Measurements from ENCODE around the gene MAB21L1.
A peak's percentile ranks its signal among the peaks of the same experiment; 100 is the strongest.

The MAB21L1 gene

DNA sequence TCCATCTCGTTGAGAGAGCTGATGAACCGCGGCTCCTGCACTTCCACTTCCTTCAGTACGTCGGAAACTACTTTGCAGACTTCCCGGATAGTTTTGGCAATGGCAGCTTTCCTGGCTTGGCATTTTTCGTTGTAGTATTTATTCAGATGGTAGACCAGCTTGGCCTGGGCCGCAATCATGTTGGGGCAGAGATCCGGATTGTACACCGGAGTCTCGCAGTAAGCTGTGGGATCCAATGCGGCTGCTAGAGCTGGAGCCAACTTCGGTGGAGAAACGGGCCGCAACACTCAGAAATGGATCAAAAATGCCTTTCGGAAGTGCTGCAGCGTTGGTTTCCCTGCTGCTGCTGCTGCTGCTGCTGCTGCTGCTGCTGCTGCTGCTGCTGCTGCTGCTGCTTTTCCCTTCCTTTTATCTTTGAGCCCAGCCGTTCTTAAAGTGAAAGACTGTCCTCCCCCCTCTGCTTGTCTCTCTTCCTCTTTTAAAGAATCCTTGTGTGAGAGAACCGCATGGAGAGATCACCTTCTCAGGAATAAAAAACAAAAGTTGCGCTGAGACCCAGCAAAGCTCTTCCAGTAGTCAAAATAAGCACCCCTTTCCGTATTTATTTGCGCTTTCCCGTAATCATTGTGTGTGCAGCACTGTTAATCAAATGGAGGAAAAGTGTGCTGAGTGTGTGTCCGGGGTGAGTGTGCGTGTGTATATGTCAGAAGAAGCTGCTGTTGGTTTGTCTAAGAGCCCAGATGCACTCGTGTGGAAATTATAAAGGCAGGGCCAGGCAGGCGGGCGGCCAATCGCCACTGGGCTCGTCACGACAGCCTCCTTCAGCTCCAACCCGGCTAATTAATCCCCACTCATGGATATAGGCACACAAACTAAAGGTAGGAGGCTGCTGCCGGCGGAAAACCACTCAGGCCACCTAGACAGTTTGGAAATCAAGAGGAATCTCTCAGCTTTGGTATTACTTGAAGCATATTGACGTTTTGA is at the start of gene MAB21L1:
TSS of gene MAB21L1 (minus strand) at position 730 of the 984 bp plus-strand sequence. CDS start at position 179, 551 bp downstream.
- DNase-seq (ENCODE audit: low spot score), result peak; percentile 98

DNA sequence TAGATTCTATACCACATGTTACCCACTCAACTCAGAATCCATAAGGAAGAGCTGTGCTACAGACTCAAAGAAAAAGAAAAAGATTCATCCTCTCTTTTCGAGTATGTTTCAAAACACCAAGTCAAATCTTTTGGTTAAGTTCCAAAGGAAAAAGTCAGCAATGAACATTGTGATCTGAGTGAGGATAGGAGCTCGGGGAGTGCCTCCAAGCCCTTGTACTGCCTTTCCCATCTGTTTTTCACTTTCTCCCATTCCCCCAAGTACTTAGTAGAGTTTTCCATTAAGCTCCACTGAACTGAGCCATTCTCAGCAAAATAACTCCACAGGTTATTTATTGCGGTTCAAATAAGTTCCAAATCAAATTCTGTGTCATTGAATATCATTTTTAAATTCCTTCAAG is 47.7 kb upstream of the MAB21L1 start:
- DNase-seq (ENCODE audit: low spot score), result no peak

DNA sequence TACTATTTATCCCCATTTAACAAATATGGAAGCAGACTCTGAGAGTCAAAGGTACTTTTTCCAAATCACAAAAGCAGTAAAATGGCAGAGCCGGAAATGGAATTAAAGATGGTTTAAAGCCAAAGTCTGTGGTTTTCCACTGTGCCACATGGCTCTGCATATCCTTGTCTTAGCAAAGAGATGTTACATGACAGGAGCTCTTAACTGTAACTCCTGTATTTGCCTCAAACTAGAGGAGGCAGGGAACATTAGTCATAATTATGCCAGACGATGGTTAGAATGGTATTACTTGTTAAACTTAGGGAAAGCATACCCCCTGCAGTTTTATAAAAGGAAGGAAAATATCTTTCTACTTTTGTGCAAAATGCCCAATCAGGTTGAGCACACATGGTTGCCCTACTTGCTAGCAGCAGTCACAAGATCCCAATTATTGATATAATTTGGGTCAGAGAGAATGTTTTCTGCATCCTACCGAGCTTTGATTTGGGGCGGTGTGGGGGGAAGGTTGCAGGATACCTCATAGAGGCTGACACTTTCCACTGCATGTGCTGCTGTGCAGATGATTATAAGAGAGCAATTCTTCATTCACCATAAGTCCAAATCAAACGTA is 42.0 kb upstream of the MAB21L1 start:
- no peak for DNase-seq (ENCODE audit: low spot score)

DNA sequence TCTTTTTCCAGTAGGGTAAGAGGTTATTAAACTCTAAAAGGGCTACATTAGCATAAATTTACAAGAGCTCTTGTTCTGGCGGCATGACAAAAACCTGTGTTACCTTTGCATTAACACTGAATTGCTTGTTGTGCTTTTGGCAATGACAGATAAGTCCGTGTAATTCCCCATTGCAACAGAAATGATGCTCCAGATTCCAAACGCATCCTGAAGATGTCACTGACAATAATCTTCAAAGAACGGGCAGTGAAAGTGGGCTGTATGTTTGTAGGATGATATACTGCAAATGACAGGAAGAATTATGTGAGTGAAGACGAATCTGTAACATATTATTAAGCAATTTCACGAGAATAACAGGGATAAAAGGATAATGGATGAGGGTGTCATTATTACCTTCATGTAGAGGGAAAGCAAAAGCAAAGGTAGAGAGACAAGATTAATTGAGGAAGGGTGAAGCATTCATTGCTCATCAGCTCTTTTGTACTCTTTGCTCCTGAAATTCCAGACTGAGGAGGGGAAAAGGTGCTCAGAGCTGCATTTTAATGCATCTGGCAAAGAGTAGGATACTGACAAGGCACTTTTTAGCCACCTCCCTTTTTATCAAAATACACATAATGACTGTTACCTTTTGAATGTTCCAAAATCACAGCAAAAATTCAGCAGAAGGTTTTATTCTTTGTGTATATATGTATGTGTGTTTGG is 38.5 kb upstream of the MAB21L1 start:
- peak; percentile 78 for DNase-seq (ENCODE audit: low spot score)

DNA sequence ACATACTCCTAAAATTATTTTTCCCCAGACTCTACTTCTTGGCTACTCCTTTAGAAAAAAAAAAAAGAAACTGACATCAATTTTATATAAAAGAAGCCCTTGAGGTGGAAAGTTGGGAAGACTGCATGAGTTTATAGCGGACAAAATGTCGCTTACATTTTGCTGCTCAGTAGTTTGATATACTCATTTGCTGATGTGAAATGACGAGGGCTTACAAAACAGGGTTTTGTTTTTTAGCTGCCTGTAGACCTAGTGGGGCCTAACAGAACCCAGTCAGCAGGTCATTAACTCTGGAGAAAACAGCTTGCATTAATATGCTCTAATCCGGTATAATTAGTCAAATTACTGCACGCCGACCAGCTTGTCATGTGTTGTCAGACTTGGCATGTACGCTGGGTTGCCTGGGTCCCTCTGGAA is 37.6 kb upstream of the MAB21L1 start:
- peak; percentile 66 for DNase-seq (ENCODE audit: low spot score)

DNA sequence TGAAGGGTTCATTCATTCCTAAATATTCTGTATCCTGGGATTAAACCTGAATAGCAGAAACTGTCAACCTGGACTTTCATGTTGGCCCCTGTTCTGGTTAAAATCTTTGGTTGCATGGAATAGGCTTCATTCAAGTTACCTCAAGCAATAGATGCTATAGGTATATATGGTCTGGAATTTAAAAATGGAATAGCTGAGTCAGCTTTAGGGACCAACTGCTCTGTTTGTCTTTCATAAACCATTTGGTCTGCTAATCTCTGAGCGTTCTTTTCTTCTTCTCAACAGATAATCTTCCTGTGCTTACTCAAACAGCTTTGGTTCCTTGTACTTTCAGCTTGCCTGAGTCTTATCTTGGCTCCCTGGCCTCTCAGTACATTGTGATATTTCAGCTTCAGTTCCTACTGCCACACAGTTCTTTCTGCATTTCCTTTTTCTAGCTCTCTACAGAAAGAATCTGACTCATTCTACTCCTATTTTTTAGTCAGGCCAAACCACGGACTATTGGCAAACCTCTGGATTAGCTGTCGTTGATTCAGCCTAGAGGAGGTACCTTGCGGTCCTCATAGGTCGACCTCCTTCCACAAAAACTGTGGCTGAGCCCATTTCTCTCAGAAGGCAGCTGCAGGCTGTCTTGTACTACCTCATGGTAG is 35.9 kb upstream of the MAB21L1 start:
- DNase-seq (ENCODE audit: low spot score), result peak; percentile 38

DNA sequence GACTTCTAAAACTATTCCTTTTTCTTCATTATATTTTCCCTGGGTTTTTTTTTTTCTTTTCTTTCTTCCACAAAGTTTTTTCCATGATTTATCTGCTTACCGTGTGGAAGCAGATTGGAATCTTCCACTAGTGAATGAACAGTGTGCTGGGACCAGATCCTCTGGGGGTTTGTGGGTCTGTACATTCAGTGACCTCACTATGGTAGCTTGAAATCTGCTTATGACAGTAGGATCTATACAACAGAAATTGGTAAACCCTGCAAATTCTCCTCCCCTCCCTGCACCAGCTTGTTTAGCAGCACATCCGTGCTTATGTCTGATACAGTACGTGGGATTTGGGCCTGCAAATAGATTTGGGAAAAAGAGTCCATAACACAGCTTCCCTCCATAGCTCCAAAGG is 26.0 kb upstream of the MAB21L1 start:
- DNase-seq (ENCODE audit: low spot score), result peak; percentile 58

DNA sequence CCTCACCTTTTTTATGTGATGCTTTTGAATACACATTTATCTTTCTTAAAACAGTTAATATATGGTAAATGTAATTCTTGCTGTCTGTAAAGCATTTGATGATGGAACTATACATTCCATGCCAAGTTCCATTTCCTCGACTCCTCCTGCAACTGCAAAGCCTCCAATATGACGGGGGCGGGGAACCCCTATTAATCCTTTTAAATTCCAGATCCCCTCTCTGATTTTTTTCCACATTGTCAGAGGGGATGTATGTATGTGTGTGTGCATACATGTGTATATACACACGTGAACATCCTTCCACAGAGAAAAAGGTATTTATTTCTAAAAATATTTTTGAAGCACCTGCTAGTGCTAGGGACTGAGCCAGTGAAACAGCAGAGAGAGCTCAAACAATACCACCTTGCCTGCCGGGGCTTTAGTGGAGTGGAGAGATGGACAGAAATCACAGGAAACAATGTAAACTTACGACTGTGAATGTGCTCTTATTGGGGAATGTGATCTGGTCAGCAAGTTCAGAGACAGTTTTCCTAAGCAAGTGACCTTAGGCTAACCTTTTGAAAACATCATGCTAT is 25.3 kb upstream of the MAB21L1 start:
- DNase-seq (ENCODE audit: low spot score), result peak; percentile 73

DNA sequence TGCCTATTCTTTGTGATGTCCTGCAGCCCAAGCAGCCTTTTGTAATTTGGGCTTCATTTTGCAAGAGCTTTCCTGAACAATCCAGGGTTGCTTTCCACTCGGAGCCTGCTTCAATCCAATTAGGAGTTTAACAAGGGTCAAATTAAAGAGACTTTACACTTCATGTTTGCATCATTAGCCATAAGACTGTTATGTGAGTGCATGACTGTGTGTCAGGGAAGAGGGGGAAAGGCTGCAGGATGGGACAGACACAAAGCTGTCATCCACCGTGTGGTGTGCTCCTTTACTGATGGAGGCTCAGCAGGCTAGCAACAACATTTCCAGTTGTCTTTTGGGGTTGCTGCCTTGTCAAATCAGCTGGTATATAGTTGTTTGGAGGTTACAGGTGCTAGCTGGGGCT is 23.7 kb upstream of the MAB21L1 start:
- peak; percentile 67 for DNase-seq (ENCODE audit: low spot score)

DNA sequence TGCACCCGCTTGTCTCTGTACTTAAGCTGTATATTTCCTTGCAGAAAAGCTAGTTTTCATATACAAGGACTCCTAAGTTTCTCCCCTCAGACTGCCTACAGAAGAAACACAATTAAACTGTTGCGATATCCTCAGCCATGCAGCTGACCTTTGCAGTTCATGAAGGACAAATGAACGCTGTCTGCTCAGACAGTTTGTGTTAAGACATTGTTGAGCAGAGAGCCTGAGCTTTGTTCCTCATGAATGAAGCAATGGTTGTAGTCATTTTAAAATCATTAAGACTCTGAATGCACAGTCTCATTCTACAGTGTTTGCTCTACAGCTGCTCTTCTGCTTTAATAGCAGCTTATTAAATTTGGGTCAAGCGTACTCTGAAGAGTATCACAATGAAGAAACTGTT is 23.2 kb upstream of the MAB21L1 start:
- DNase-seq (ENCODE audit: low spot score), result no peak

DNA sequence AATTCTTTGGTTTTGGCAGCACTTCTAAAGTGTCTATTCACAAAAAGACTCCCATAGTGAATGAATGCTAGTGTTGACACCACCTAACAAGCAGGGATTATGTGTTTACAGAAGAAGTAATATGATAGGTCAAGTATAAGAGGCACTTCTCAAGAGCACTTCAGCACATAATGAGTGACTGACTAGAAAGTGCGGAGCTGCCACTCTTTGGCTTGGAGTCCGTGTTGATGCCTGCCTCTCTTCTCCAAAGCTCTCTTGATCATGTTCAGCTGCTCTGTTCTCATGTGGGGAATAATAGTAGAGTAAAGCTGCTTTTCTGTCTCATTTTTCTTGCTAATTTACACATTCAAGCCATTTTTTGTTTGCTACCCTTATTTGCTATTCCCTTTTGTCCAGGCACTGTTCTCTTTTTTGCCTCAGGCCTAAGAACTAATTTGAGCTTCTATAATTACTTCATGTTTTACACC is 22.7 kb upstream of the MAB21L1 start:
- DNase-seq (ENCODE audit: low spot score), result peak; percentile 82

DNA sequence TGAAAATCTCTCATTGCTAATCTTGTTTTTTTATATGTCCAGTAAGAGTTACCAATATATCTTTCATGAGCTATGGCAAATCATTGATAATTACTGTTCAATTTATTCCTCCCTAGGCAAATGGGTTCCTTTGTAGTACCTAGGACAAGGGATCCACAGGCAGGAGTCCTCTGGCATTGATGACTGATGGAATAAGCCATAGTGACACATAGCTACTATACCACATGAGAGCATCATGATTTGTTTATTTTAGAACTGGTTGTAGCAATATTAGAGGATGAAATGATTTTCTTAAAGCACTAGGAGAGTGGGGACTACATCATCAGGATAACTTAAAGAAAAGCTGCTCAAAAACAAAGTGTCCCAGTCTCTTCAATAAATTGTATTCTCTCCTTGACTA is 21.7 kb upstream of the MAB21L1 start:
- no peak for DNase-seq (ENCODE audit: low spot score)

DNA sequence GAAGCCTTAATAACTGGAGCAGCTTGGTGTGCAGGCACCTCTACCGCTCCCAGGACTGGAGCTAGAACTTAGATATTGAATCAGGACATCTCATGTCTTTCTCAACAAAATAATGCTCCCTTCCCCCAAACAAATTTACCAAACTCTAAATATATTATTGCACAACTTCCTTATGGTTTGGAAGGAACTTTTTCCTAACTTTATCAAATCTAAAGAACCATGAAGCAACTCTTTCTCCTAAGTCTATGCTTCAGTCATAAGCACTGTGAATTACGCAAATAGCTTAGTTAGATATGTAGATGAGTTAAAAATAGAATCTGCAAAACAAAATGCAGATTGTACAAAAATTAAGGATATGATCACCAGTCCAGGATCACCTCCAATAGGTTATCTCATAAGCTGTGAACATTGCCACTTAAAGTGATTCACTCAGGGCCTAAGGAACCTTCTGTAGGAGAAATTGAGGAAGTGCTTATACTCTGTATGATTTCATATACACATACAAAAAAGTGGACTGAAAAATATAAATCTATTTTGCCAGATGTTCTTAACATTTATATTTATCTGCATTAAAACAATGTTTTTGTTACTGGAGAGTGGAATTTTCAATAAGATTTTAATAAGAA is 20.4 kb upstream of the MAB21L1 start:
- no peak for DNase-seq (ENCODE audit: low spot score)

DNA sequence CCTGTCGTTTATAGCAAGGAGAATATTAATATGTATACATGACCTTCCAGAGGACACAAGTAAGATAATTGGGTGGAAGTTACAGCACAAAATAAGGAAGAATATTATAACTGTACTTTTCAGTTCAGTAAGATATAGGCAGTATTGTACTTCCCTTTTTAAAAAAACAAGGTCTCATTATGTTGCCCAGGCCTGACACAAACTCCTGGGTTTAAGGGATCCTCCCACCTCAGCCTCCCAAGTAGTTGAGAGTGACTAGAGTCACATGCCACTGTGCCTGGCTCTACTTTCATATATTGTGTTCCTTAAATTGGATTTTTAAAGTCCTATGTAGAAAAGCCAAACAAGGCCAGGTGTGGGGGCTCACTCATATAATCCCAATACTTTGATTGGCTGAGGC is 19.5 kb upstream of the MAB21L1 start:
- no peak for DNase-seq (ENCODE audit: low spot score)

DNA sequence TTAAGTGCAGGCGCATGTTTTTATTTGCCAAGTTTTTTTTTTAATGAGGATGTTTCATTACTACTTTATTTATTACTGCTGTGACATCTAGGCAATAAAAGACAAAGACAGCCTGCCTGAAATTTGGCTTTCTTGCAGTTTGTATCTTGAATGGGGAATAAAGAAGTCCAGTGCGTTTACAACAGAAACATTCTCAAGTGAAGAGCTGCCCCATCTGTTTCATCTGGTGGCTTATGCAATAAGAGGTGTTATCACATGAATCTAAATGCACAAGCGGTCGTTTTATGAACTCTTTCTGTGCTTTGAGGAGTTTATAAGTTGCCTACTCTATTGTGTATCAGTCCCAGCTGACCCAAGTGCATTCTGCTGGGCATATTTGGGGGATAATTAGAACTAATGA is 12.6 kb upstream of the MAB21L1 start:
- DNase-seq (ENCODE audit: low spot score), result no peak

DNA sequence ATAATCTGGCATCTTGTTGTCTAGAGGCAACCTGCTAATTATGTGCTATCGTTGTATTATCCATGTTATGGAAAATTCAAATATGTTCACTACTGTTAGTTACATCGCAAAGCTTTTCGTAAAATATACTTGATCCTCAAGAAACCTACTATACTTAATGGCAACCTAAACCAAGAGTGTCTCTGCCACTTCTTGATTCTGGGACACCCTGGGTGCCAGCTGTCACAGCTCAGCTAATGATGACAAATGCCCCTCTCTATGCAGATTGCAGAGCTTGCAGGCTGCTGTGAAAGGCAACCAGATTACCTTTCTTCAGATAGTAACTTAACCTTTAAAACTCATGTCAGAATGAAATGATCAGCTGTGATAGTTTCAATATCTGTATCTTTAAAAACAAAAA is 8.9 kb upstream of the MAB21L1 start:
- DNase-seq (ENCODE audit: low spot score), result peak; percentile 85

DNA sequence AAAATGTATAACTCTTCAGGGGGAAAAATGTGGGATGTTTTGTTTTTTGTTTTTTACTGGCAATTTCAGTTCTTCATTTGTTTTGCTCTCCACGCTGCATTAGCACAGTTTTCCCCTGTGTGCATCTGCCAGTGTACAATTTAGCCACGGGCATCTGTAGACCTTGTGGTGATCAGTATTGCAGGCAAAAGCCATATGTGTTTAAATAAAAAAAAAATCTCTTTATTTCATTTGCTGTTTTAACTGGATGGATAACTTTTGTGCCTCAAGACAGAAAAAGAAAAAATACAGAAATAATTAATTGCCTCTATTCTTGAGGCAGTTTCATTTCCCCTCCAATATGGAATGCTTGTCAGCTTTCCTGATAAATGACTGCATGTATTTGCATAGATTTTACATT is 7.9 kb upstream of the MAB21L1 start:
- peak; percentile 61 for DNase-seq (ENCODE audit: low spot score)

DNA sequence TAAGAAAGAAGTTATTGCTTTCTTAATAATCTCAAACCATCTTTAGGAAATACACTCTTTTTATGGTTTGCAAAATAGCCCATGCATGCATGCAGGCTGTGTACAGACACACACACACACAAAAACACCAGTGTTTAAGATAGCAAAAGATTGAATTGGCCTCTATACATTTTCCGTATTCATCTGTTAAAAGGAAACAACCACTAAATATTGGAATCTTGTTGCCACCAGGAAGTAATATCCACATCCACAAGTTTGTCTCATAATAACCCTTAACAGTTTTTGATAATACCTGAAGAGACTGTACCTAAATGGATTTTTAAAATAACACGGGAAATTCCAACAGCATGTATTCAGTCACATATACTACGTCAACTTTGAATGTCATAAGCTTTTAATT is 7.3 kb upstream of the MAB21L1 start:
- peak; percentile 44 for DNase-seq (ENCODE audit: low spot score)

DNA sequence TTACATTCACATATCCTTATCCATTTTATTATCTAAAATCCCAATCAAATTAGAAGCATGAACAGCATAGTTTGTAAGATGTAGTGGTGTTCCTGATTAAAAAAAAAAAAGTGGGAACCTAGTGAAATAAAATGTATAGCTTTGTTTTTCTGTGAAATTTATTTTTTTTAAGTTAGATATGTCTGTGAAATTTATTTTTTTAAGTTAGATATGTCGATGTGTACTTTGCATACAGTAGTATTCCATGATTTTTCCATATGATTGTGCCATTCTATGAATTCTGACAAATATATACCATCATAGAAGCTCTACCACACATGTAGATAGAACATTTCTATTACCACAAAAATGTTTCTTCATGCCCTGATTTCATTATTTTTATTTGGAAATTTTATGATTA is 6.0 kb upstream of the MAB21L1 start:
- no peak for DNase-seq (ENCODE audit: low spot score)

DNA sequence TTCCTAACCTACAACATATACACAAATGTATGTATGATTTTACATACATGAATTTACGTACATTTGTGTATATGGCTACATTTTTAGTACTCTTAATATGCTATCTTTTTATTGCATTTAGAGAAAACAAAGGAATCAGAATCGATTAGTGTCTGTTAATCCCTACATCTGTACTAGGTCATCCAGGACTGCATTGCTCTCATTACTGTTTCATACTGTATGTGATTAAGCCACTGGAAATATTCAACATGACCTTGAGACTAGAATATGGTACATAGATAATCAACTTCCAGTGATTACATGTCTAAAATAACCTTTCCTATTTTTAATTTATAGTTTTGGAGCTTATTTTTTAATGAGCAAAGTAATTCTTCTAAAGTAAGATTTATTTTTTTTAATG is 5.3 kb upstream of the MAB21L1 start:
- DNase-seq (ENCODE audit: low spot score), result peak; percentile 47

DNA sequence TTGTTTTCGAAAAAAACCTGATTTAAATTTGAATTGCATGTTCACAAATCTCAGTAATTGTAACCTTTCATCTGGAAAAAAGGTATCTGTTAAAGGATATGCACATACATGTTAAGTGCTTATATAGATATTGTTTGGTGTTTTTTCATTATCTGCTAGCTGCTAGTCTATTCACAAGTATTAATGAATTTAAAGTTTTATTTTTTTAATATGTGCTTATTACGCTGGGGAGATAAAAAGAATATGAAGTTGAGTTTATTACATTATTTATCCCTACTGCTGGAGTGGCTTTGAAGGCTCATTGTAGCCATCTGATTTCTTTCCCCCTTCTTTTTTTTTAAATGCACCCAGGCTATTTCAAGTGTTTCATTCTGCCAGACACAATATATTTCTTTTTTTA is 3.9 kb upstream of the MAB21L1 start:
- peak; percentile 48 for DNase-seq (ENCODE audit: low spot score)

All from cerebellar cortex (tissue), 1 donor.